Fibroblast of the aortic adventitia (primary cell): ENCODE results near the gene GNAT2. TPM values are rescaled to one million over a fixed set of nuclear protein-coding genes. Genes with fewer than 3 reads are reported as not detected.

Experiments
- DNase-seq: peaks from one replicate; pipeline ENCODE4 v3.0.0-alpha.2; 2010; ENCODE audit warnings: low read depth
- H3K4me3 ChIP-seq: 2 replicates; pipeline ENCODE4 v1.5.1; 2011; ENCODE audit warnings: low read depth, mild to moderate bottlenecking, control low read depth, low read length, moderate library complexity
- CTCF ChIP-seq: IDR thresholded peaks from 2 replicates; pipeline ENCODE4 v1.5.1; 2011; ENCODE audit warnings: mild to moderate bottlenecking, low read length, control low read depth, inconsistent platforms; ENCODE audit not compliant: insufficient read depth
- total RNA-seq: library from RNA; depleted of rRNA; stranded (reverse); fragments of >200 nt; gene quantifications from 2 replicates; pipeline ENCODE4 v1.2.3, GENCODE V29; 2012; ENCODE audit warnings: low replicate concordance

The GNAT2 gene
- total RNA-seq, 1 donor: 0.18 TPM

GRCh38 chr1:109654519-109654918 is 35.1 kb upstream of the GNAT2 start:
- no peak overlapping the region for H3K4me3 ChIP-seq
- TF ChIP-seq CTCF: no peak
- DNase-seq: no peak

GRCh38 chr1:109653306-109653705 is 33.9 kb upstream of the GNAT2 start:
- no peak overlapping the region for H3K4me3 ChIP-seq
- DNase-seq: no peak
- no peak for TF ChIP-seq CTCF

GRCh38 chr1:109652402-109652801 is 33.0 kb upstream of the GNAT2 start:
- DNase-seq: no peak
- H3K4me3 ChIP-seq: no peak overlapping the region
- no peak for TF ChIP-seq CTCF

GRCh38 chr1:109650609-109651008 is 31.2 kb upstream of the GNAT2 start:
- no peak overlapping the region for H3K4me3 ChIP-seq
- TF ChIP-seq CTCF: no peak
- DNase-seq: peak; percentile 51

GRCh38 chr1:109649491-109649914 is 30.1 kb upstream of the GNAT2 start:
- H3K4me3 ChIP-seq: peak overlapping the region; percentile 47
- peak; percentile 75 for DNase-seq

GRCh38 chr1:109644670-109645069 is 25.3 kb upstream of the GNAT2 start:
- no peak for TF ChIP-seq CTCF
- no peak overlapping the region for H3K4me3 ChIP-seq
- no peak for DNase-seq

More at GRCh38 chr1:109649491-109649914, 30.1 kb upstream of the GNAT2 start:
- peak; percentile 58 for TF ChIP-seq CTCF
